ENCODE results near the gene CCDC57. TPM values are rescaled to one million over a fixed set of nuclear protein-coding genes. Genes with fewer than 3 reads are reported as not detected.

Gene CCDC57
- total and polyA plus RNA-seq, 9 of the 15 experiments (the other 6 are each of a cell fraction or from before 2014, with no cell fraction given), result 0.83 to 36.2 (median 13.6) TPM

- no peaks in the 10 kb centered on the region for H3K9me1 ChIP-seq (ENCODE audit: control insufficient read depth, insufficient read depth, low read length)
- H3K27ac ChIP-seq (ENCODE audit: extremely low read depth, low read depth, low read length), result no peak overlapping the region
- ATAC-seq (no peak), FAIRE-seq (no peak), DNase-seq (ENCODE audit: extremely low read depth in 1 of 4, low spot score in 3 of 4) (no peak)
- no peak overlapping the region for H3K4me3 ChIP-seq
- H3K9me3 ChIP-seq (replicated peaks; ENCODE audit: control insufficient read depth, insufficient read depth, low read depth, low read length), result no peaks in the 10 kb centered on the region
- H4K20me1 ChIP-seq (replicated peaks; ENCODE audit: control insufficient read depth, insufficient read depth, low read length), result no peaks in the 10 kb centered on the region
- CTCF ChIA-PET (ENCODE audit: low intra/inter-chr PET ratio), result no interaction called here
- peaks cover 15% of the 10 kb centered on the region; the same call in 1 of the 3 replicates for H3K36me3 ChIP-seq (ENCODE audit: control insufficient read depth, insufficient read depth, low read length)
- in situ Hi-C loops (cut with MboI), result no loop called here
- no peaks in the 10 kb centered on the region for H3K27me3 ChIP-seq (ENCODE audit: control insufficient read depth in 2 of 2, insufficient read depth in 2 of 2, low read length in 2 of 2)
- WGBS (ENCODE audit: insufficient coverage, low coverage, missing lambda C conversion rate), result 62% methylated on average over 3 of the region's 3 CpGs
- H2AFZ ChIP-seq (ENCODE audit: low read depth, low read length), result no peak overlapping the region
- POLR2A ChIA-PET, result interaction anchor here (0.6 to 1.9 kb wide), 2 partner anchors 8 to 33 kb away, joined by 3 to 5 read pairs; no protein-coding TSS in a partner anchor
- H3K9ac ChIP-seq (ENCODE audit: insufficient read depth in 1 of 2, low read depth in 2 of 2, low read length in 2 of 2), result no peak overlapping the region
- BruUV-seq (replicated peaks), result no TSS peak
- no peaks in the 10 kb centered on the region for H3K79me2 ChIP-seq (ENCODE audit: control insufficient read depth, insufficient read depth, low read length)
- intact Hi-C loops (cut with micrococcal nuclease), result no loop called here
- H3K4me2 ChIP-seq (ENCODE audit: insufficient read depth, low read length), result no peak overlapping the region
- H3K4me1 ChIP-seq (replicated peaks in 1 of 2; ENCODE audit: control insufficient read depth in 2 of 2, insufficient read depth in 2 of 2, low read length in 2 of 2), result peaks cover 0 to 45% of the 10 kb centered on the region in 2 experiments; a peak in 4 of 5 replicates
- TF ChIP-seq ARID2 (IDR thresholded peaks at IDR 0.05) (no peak), HLTF (IDR thresholded peaks at IDR 0.05) (no peak), CHCHD3 (CRISPR knock-in tag; IDR thresholded peaks at IDR 0.05) (no peak), GTF2E2 (tag; IDR thresholded peaks at IDR 0.05) (no peak), TOE1 (IDR thresholded peaks at IDR 0.05; ENCODE audit: borderline replicate concordance) (no peak), TOE1 (CRISPR knock-in tag; IDR thresholded peaks at IDR 0.05; ENCODE audit: borderline replicate concordance, low read depth) (no peak), FOXP1 (CRISPR knock-in tag; IDR thresholded peaks at IDR 0.05) (no peak), ZBTB1 (CRISPR knock-in tag; IDR thresholded peaks at IDR 0.05; ENCODE audit: borderline replicate concordance, low read depth) (no peak), ZNF77 (CRISPR knock-in tag; IDR thresholded peaks at IDR 0.05) (no peak), MTA2 (IDR thresholded peaks at IDR 0.05; ENCODE audit: low read depth) (no peak), ZNF184 (CRISPR knock-in tag; IDR thresholded peaks at IDR 0.05) (no peak), ATF2 (CRISPR knock-in tag; IDR thresholded peaks at IDR 0.05) (no peak), SRSF3 (IDR thresholded peaks at IDR 0.05; ENCODE audit: insufficient read depth, low read length) (no peak), POU5F1 (IDR thresholded peaks at IDR 0.05; ENCODE audit: borderline replicate concordance, low read depth, low read length, partially characterized antibody) (no peak), TEAD2 (tag; IDR thresholded peaks at IDR 0.05) (no peak), LCOR (CRISPR knock-in tag; IDR thresholded peaks at IDR 0.05) (no peak), CTCF (IDR thresholded peaks at IDR 0.05 in 2 of 3, conservative IDR thresholded peaks at IDR 0.05 in 1 of 3; ENCODE audit: insufficient read depth in 2 of 3, low read depth in 1 of 3, low read length in 3 of 3) (no peak), BRCA1 (IDR thresholded peaks at IDR 0.05) (no peak), BRCA1 (CRISPR knock-in tag; IDR thresholded peaks at IDR 0.05) (no peak)
- TF ChIP-seq, protein P1, sequence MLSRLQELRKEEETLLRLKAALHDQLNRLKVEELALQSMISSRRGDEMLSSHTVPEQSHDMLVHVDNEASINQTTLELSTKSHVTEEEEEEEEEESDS (CRISPR knock-in tag; IDR thresholded peaks at IDR 0.05), result no peak
Observed at GRCh38 chr17:82110298-82110697, 102.3 kb downstream of the CCDC57 start.
